ENCODE results near the gene B9D1. TPM values are rescaled to one million over a fixed set of nuclear protein-coding genes. Genes with fewer than 3 reads are reported as not detected.

The B9D1 gene
- total RNA-seq, 1 donor = 21.0 TPM

- Histone ChIP-seq H3K9me3 (ENCODE audit: low read depth, low read length) (no peaks in the 10 kb centered on the region), H4K20me1 (ENCODE audit: insufficient read depth, low read length) (no peaks in the 10 kb centered on the region), H3K36me3 (ENCODE audit: insufficient read depth, low read length) (peaks cover 20% of the 10 kb centered on the region), H3K27me3 (ENCODE audit: insufficient read depth, low read length) (no peaks in the 10 kb centered on the region), H3K79me2 (ENCODE audit: insufficient read depth, low read length) (no peaks in the 10 kb centered on the region), H3K4me1 (ENCODE audit: insufficient read depth, low read length) (peaks cover 34% of the 10 kb centered on the region), H3K4me3 (ENCODE audit: insufficient read depth, low read length) (no peak overlapping the region), H2AFZ (ENCODE audit: low read length) (no peak overlapping the region), H3K4me2 (ENCODE audit: insufficient read depth, low read length) (no peak overlapping the region), H3K27ac (ENCODE audit: low read depth, low read length) (no peak overlapping the region)
- TF ChIP-seq, protein P1, sequence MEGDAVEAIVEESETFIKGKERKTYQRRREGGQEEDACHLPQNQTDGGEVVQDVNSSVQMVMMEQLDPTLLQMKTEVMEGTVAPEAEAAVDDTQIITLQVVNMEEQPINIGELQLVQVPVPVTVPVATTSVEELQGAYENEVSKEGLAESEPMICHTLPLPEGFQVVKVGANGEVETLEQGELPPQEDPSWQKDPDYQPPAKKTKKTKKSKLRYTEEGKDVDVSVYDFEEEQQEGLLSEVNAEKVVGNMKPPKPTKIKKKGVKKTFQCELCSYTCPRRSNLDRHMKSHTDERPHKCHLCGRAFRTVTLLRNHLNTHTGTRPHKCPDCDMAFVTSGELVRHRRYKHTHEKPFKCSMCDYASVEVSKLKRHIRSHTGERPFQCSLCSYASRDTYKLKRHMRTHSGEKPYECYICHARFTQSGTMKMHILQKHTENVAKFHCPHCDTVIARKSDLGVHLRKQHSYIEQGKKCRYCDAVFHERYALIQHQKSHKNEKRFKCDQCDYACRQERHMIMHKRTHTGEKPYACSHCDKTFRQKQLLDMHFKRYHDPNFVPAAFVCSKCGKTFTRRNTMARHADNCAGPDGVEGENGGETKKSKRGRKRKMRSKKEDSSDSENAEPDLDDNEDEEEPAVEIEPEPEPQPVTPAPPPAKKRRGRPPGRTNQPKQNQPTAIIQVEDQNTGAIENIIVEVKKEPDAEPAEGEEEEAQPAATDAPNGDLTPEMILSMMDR (IDR thresholded peaks at IDR 0.05; ENCODE audit: extremely low read depth, low read depth, low read length) = no peak
- DNase-seq (ENCODE audit: insufficient read length, low spot score, missing footprints) = peak; percentile 47
These were observed 32.7 kb downstream of the B9D1 start for GRCh38 chr17:19329839-19330238.

DNA sequence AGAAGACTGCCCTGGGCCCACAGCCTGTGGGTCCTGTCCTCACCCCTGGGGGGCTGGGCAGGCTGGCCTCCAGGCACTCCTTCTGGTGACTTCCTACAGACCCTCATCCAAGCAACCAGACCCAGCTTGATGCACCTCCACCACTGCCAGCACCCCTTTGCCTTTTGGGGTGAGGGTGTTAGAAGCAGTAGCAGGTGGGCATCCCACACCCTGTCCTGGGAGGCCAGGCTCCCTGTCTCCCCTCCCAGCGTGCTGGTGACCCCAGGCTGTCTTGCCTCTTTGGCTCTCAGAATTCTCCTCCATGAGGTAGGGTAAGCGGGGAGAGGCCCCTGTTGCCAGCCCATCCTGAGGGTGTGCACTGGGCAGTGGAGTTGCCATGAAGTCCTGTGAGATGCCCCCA is 33.4 kb downstream of the B9D1 start:
- Histone ChIP-seq H3K79me2 (ENCODE audit: insufficient read depth, low read length) (no peaks in the 10 kb centered on the region), H4K20me1 (ENCODE audit: insufficient read depth, low read length) (no peaks in the 10 kb centered on the region), H3K27me3 (ENCODE audit: insufficient read depth, low read length) (no peaks in the 10 kb centered on the region), H3K36me3 (ENCODE audit: insufficient read depth, low read length) (peaks cover 17% of the 10 kb centered on the region), H3K4me2 (ENCODE audit: insufficient read depth, low read length) (no peak overlapping the region), H3K4me3 (ENCODE audit: insufficient read depth, low read length) (no peak overlapping the region), H3K27ac (ENCODE audit: low read depth, low read length) (no peak overlapping the region), H2AFZ (ENCODE audit: low read length) (no peak overlapping the region), H3K4me1 (ENCODE audit: insufficient read depth, low read length) (peaks cover 34% of the 10 kb centered on the region), H3K9me3 (ENCODE audit: low read depth, low read length) (no peaks in the 10 kb centered on the region)
- TF ChIP-seq, protein P1 (IDR thresholded peaks at IDR 0.05; ENCODE audit: extremely low read depth, low read depth, low read length) = no peak
- no peak for DNase-seq (ENCODE audit: insufficient read length, low spot score, missing footprints)

DNA sequence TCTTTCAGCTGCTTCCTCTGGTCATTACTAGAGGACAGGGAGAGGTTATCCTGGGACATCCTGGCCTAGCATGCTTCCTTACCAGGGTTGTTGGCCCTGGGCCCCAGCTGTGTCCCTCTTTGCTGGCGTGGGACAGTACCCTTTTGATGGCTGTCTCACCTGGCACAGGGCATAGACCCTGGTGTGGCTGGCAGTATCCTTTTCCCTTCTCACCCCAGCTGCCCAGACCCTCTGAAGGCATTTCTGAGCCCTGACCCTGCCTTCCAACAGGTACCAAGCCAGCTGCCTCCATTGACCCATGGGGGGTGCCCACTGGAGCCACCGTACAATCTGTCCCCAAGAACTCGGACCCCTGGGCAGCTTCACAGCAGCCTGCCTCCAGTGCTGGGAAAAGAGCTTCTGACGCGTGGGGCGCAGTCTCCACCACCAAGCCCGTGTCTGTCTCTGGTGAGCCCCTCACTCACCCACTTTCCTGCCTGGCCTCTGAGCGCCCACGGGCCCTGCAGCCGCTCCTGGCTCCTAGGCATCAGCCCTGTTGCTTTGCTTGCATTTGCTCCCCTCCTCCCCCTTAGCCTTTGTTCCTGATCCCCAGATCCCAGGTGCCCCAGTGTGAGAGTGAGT is 34.0 kb downstream of the B9D1 start:
- peaks cover 34% of the 10 kb centered on the region for H3K4me1 ChIP-seq (ENCODE audit: insufficient read depth, low read length)
- no peak overlapping the region for H3K4me2 ChIP-seq (ENCODE audit: insufficient read depth, low read length)
- peaks cover 12% of the 10 kb centered on the region for H3K36me3 ChIP-seq (ENCODE audit: insufficient read depth, low read length)
- H3K27ac ChIP-seq (ENCODE audit: low read depth, low read length) = no peak overlapping the region
- TF ChIP-seq, protein P1 (IDR thresholded peaks at IDR 0.05; ENCODE audit: extremely low read depth, low read depth, low read length) = no peak
- H2AFZ ChIP-seq (ENCODE audit: low read length) = no peak overlapping the region
- H3K27me3 ChIP-seq (ENCODE audit: insufficient read depth, low read length) = no peaks in the 10 kb centered on the region
- no peak for DNase-seq (ENCODE audit: insufficient read length, low spot score, missing footprints)
- no peaks in the 10 kb centered on the region for H3K9me3 ChIP-seq (ENCODE audit: low read depth, low read length)
- no peaks in the 10 kb centered on the region for H3K79me2 ChIP-seq (ENCODE audit: insufficient read depth, low read length)
- no peaks in the 10 kb centered on the region for H4K20me1 ChIP-seq (ENCODE audit: insufficient read depth, low read length)
- H3K4me3 ChIP-seq (ENCODE audit: insufficient read depth, low read length) = no peak overlapping the region

DNA sequence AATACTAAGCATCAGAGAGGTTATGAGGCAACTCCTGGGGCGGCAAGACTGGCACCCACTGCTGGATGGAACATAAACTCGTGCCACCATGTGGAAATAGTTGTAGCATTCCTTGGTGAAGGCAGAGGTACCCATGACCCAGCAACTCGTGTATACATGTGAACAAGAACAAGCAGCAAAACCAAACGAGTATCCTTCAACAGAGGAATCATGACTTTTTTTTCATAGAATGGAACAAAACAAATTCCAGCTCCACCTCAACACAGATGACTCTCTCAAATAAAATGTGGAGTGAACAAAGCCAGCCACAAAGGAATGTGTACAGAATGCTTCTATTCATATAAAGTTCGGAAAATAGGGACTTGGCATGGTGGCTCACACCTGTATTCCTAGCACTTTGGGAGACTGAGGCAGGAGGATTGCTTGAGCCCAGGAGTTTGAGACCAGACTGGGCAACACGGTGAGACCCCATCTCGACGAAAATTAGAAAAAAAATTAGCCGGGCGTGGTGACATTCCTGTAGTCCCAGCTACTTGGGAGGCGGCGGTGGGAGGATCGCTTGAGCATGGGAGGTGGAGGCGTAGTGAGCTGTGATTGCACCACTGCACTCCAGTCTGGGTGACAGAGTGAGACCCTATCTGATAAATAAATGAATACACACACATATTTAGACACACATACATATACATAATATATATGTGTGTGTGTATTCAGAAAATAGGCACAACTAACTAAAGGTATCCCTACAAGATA is 35.3 kb downstream of the B9D1 start:
- peak; percentile 91 for DNase-seq (ENCODE audit: insufficient read length, low spot score, missing footprints)
- Histone ChIP-seq H3K4me1 (ENCODE audit: insufficient read depth, low read length) (peaks cover 34% of the 10 kb centered on the region), H3K4me3 (ENCODE audit: insufficient read depth, low read length) (peak overlapping the region; percentile 5), H3K4me2 (ENCODE audit: insufficient read depth, low read length) (peak overlapping the region; percentile 52), H3K27me3 (ENCODE audit: insufficient read depth, low read length) (no peaks in the 10 kb centered on the region), H2AFZ (ENCODE audit: low read length) (no peak overlapping the region), H3K79me2 (ENCODE audit: insufficient read depth, low read length) (no peaks in the 10 kb centered on the region), H3K9me3 (ENCODE audit: low read depth, low read length) (no peaks in the 10 kb centered on the region), H3K36me3 (ENCODE audit: insufficient read depth, low read length) (peaks cover 9% of the 10 kb centered on the region), H3K27ac (ENCODE audit: low read depth, low read length) (peak overlapping the region; percentile 84), H4K20me1 (ENCODE audit: insufficient read depth, low read length) (no peaks in the 10 kb centered on the region)
- TF ChIP-seq, protein P1 (IDR thresholded peaks at IDR 0.05; ENCODE audit: extremely low read depth, low read depth, low read length) = no peak
